C4-2B (cell line): ENCODE data around the gene KLHL3.

Experiments
- CTCF ChIP-seq: fragments of 450-650 bp; conservative IDR thresholded peaks from 2 replicates; pipeline ENCODE4 v1.5.1; 2017; ENCODE audit warnings: mild to moderate bottlenecking
- ZFX ChIP-seq: fragments of 450-650 bp; IDR thresholded peaks from 2 replicates; pipeline ENCODE4 v1.6.1; 2017

DNA sequence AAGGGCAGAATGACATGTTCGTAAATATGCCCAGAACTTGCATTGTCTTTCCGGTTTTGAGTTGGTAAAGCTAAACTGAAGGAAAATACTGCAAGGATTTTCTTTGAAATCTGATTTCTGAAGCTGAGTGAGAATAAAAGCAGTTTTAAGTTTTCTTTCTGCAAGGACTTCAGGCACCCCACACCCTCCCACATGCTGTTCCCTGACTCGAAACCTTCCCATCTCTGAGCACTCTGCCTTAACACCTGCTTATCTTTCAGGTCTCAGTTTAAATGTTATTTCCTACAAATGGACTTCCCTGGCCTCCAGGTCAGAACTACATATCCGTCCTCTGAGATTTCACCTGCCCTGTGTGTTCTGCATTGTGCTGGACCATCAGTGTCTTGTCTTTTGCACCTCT is 93.8 kb downstream of the KLHL3 start:
- TF ChIP-seq CTCF (no peak), ZFX (no peak)
